VCaP (cell line): ENCODE results near the gene SPATA2.
A peak's percentile ranks its signal among the peaks of the same experiment; 100 is the strongest.

Experiments used
- H3K27ac ChIP-seq: fragments of 450-650 bp; 2 replicates; pipeline ENCODE4 v1.5.1; 2017
- CTCF ChIP-seq: fragments of 450-650 bp; conservative IDR thresholded peaks from 2 replicates; pipeline ENCODE4 v1.5.1; 2017; ENCODE audit warnings: mild to moderate bottlenecking, moderate library complexity

The SPATA2 gene

GRCh38 chr20:49906615-49907154, 8.6 kb downstream of the SPATA2 start:
- no peak overlapping the region for H3K27ac ChIP-seq

GRCh38 chr20:49906101-49906604, 9.2 kb downstream of the SPATA2 start:
- TF ChIP-seq CTCF: no peak

More at GRCh38 chr20:49906615-49907154, 8.6 kb downstream of the SPATA2 start:
- TF ChIP-seq CTCF: no peak

DNA sequence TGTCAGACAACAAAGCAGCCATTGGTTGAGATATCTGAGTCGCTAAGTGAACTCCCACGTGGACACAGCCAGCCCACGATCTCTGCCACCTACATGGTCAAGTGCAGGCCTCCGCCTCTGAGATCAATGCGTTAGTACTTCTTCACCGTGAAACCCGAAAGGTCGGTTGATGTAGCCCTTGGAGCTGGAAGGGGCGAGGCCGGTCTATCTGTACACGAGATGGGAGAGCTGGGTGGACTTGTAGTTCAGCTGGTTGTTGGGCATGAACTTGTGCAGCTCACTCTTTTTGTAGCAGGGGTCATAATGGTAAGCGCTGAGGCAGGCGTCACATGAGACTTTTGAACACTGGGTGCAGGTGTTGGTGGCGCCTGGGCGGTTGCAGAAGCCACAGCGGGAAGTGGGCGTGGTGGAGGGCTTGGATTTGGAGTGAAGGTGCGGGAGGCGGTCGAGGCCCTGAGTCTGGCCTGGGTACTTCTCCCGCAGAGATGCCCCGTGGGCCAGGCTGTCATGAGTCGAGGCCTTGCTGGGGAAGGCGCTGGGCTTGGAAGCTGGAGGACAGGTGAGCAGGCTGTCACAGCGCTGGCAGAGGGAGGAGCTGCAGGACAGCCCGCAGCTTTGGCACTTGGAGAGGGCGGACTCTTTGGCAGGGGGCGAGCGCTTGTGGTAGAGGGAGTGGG, 9.8 kb downstream of the SPATA2 start:
- no peak overlapping the region for H3K27ac ChIP-seq
- no peak for TF ChIP-seq CTCF

More at GRCh38 chr20:49906101-49906604, 9.2 kb downstream of the SPATA2 start:
- no peak overlapping the region for H3K27ac ChIP-seq

DNA sequence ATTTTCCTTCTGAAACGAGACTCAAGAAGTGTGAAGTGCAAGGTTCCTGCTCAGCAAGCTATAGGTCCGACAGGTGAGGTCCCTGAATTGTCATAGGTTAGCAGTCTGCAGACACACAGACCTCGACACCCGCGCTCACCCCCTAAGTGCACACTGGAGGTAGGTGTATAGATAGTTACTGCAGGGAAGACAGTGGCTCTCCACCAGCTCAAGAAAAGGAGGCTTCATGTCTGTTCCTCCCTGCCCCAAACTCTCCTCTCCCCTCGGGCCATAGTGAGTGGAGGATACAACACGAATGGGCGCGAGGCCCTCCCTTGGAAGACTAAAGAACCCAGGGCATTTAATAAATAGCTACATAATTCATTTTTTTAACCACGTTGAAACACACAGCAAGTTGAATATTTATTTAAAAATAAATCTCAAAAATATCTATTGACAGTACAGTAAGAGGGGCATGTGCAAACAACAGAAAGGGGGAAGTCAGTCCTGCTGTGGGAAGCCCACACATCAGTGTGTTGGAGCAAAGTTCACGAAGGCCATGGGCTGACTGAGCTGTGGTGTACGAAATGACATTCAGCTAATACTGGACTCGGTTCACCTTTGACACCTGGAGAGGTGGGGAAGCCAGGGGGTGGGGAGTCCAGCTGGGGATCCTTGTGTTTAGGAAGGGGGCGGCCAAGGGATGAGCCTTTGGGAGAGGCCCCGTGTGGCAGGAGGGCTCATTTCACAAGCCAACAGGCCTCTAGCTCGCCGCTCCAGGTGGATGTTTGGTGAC, 10.7 kb downstream of the SPATA2 start:
- no peak overlapping the region for H3K27ac ChIP-seq
- no peak for TF ChIP-seq CTCF

- no peak for TF ChIP-seq CTCF
- peak overlapping the region; percentile 82 for H3K27ac ChIP-seq
Measured at GRCh38 chr20:49901588-49901987, 13.7 kb downstream of the SPATA2 start.

DNA sequence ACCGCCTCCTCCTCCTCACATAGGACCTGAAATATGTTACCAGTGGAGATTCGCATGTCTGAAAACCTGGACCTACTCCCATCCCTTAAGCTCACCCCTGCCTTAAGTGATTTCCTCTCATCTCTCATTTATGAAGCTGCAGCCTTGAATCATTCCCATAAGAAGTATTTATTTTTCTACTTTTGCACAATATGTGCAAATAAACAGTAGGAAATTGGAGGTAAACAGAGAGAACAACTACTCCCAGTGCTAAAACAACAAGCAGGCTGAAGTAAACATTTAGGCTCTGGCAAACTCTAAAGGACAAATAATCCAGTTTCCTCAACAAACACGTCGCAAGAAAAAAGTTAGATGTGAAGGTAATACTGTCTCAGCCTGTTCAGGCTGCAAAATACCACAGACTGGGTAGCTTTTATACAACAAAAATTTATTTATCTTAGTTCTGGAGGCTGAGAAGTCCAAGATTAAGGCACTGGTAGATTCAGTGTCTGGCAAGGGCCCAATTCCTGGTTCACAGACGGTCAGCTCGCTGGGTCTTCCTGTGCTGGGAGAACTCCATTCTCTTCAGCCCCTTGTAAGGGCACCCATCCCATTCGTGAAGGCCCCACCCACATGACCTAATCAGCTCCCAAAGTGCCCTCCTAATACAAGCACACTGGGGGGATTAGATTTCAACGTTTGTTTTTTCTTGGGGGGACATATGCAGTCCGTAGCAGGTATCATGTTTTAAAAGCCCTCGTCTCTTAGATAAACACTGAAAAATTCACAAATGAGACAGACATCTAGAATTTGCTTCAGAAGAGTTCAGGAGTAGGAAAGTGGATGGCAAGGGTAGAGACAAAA, 15.6 kb downstream of the SPATA2 start:
- H3K27ac ChIP-seq: peak overlapping the region; percentile 82
- no peak for TF ChIP-seq CTCF
